HCT116 (cell line): ENCODE results near the gene UBL4B. TPM values are rescaled to one million over a fixed set of nuclear protein-coding genes. Genes with fewer than 3 reads are reported as not detected.

Experiments
- ATAC-seq: fragments of 200-7000 bp; cut with Tn5 transposase; 2 replicates; pipeline ENCODE4 v1.9.1; 2020; ENCODE audit warnings: mild to moderate bottlenecking, moderate library complexity
- BruUV-seq: library from RNA; stranded (reverse); fragments of 400-500 nt; replicated peaks from 2 replicates; lab custom pipeline; 2021; lab: Mats Ljungman, UMichigan
- CTCF ChIA-PET: fragments of 300-600 bp; sonication (Branson Sonifier 250); formaldehyde crosslinking; loops from one replicate; lab custom pipeline; 2021; ENCODE audit warnings: antibody characterized with exemption; lab: Charles Lee
- POLR2A ChIA-PET: fragments of 300-600, 350-600 bp; sonication (Branson Sonifier 250); formaldehyde crosslinking; loops from one replicate; lab custom pipeline; 2021; ENCODE audit warnings: antibody characterized with exemption; lab: Charles Lee
- RAD21 ChIA-PET, 2 experiments: fragments of 300-600 bp; sonication (Branson Sonifier 250); formaldehyde crosslinking; loops; one replicate each; lab custom pipeline; 2023; ENCODE audit warnings: low total read pairs in 2 of 2; ENCODE audit not compliant: uncharacterized antibody in 2 of 2, unreplicated experiment in 2 of 2, low non-redundant PET in 1 of 2; lab: Charles Lee
- DNase-seq: peaks from one replicate; pipeline ENCODE4 v3.0.0-alpha.2; 2010; ENCODE audit warnings: low read depth, low spot score
- H2AFZ ChIP-seq: fragments of 200-600 bp; shearing (Covaris generic), sonication (generic); 2 replicates; pipeline ENCODE4 v1.6.1; 2017; ENCODE audit warnings: low read depth, mixed run types, mixed read lengths, antibody characterized with exemption, low read length; ENCODE audit not compliant: poor library complexity, severe bottlenecking
- H3K27ac ChIP-seq: 2 replicates; pipeline ENCODE4 v1.5.1; 2012; ENCODE audit warnings: low read depth, low read length
- H3K27me3 ChIP-seq: fragments of 200-600 bp; sonication (generic); 2 replicates; pipeline ENCODE4 v1.6.1; 2016; ENCODE audit warnings: mixed run types, low read length, mixed read lengths; ENCODE audit not compliant: insufficient read depth
- H3K36me3 ChIP-seq, 2 experiments: fragments of 200-500 bp in 1 of 2; fragments of 200-600 bp in 1 of 2; sonication (Bioruptor generic) in 1 of 2; sonication (generic) in 1 of 2; 2 replicates each; pipeline versions ENCODE4 v1.5.1 to v1.6.1; 2014 to 2016; ENCODE audit warnings: low read length in 2 of 2, inconsistent platforms in 1 of 2, mixed read lengths in 1 of 2, mixed run types in 1 of 2; ENCODE audit not compliant: insufficient read depth in 2 of 2, control insufficient read depth in 1 of 2
- H3K4me1 ChIP-seq, 2 experiments: fragments of 200-600 bp in 1 of 2; sonication (generic) in 1 of 2; 2 replicates each; pipeline versions ENCODE4 v1.5.1 to v1.6.1; 2012 to 2017; ENCODE audit warnings: low read length in 2 of 2, inconsistent platforms in 1 of 2, mild to moderate bottlenecking in 1 of 2, mixed read lengths in 1 of 2, mixed run types in 1 of 2, moderate library complexity in 1 of 2; ENCODE audit not compliant: insufficient read depth in 2 of 2, control insufficient read depth in 1 of 2
- H3K4me2 ChIP-seq: fragments of 200-600 bp; sonication (generic); 2 replicates; pipeline ENCODE4 v1.6.1; 2017; ENCODE audit warnings: mixed run types, low read length, mixed read lengths
- H3K4me3 ChIP-seq, 2 experiments: fragments of 200-600 bp in 1 of 2; sonication (generic) in 1 of 2; replicated peaks in 1 of 2; 2 replicates each; pipeline ENCODE4 v1.5.1; 2011 to 2016; ENCODE audit warnings: low read length in 2 of 2, control low read depth in 1 of 2, low read depth in 1 of 2, mild to moderate bottlenecking in 1 of 2, mixed read lengths in 1 of 2, mixed run types in 1 of 2
- H3K79me2 ChIP-seq: fragments of 200-600 bp; sonication (generic); 2 replicates; pipeline ENCODE4 v1.6.1; 2017; ENCODE audit warnings: mild to moderate bottlenecking, mixed run types, low read length, moderate library complexity, mixed read lengths; ENCODE audit not compliant: insufficient read depth
- H3K9ac ChIP-seq: fragments of 200-600 bp; sonication (generic); 2 replicates; pipeline ENCODE4 v1.6.1; 2016; ENCODE audit warnings: low read length, mixed read lengths
- H3K9me2 ChIP-seq: fragments of 200-600 bp; sonication (generic), shearing (Covaris generic); 2 replicates; pipeline ENCODE4 v1.6.1; 2017; ENCODE audit warnings: mixed run types, mild to moderate bottlenecking, moderate library complexity; ENCODE audit not compliant: insufficient read depth
- H3K9me3 ChIP-seq, 2 experiments: fragments of 200-500 bp in 1 of 2; fragments of 200-600 bp in 1 of 2; sonication (Bioruptor generic) in 1 of 2; sonication (generic) in 1 of 2; 2 replicates each; pipeline ENCODE4 v1.6.1; 2014 to 2017; ENCODE audit warnings: low read length in 2 of 2, mixed read lengths in 2 of 2, inconsistent platforms in 1 of 2, low read depth in 1 of 2, mild to moderate bottlenecking in 1 of 2, mixed run types in 1 of 2, moderate library complexity in 1 of 2; ENCODE audit not compliant: control insufficient read depth in 1 of 2, insufficient read depth in 1 of 2
- H4K20me1 ChIP-seq: fragments of 200-600 bp; sonication (generic), shearing (Covaris generic); 2 replicates; pipeline ENCODE4 v1.6.1; 2017; ENCODE audit warnings: mixed run types, mild to moderate bottlenecking, moderate library complexity; ENCODE audit not compliant: insufficient read depth
- CBX3 ChIP-seq: IDR thresholded peaks from 2 replicates; pipeline ENCODE4 v1.6.1; 2012; ENCODE audit warnings: low read depth
- EGR1 ChIP-seq: IDR thresholded peaks from 2 replicates; pipeline ENCODE4 v1.6.1; 2012; ENCODE audit warnings: low read depth
- ELF1 ChIP-seq: IDR thresholded peaks from 2 replicates; pipeline ENCODE4 v1.6.1; 2012; ENCODE audit warnings: low read depth, borderline replicate concordance
- FOSL1 ChIP-seq: IDR thresholded peaks from 2 replicates; pipeline ENCODE4 v1.6.1; 2012; ENCODE audit warnings: low read depth
- JUND ChIP-seq: IDR thresholded peaks from 2 replicates; pipeline ENCODE4 v1.6.1; 2012
- POLR2A ChIP-seq: IDR thresholded peaks from 2 replicates; pipeline ENCODE4 v1.7.0; 2011; ENCODE audit warnings: borderline replicate concordance; ENCODE audit not compliant: insufficient read depth, insufficient read length; ENCODE audit errors: extremely low read depth
- RAD21 ChIP-seq: IDR thresholded peaks from 2 replicates; pipeline ENCODE4 v1.6.1; 2012; ENCODE audit warnings: low read depth, mild to moderate bottlenecking
- REST ChIP-seq: IDR thresholded peaks from 2 replicates; pipeline ENCODE4 v1.6.1; 2012; ENCODE audit warnings: low read depth
- SIN3A ChIP-seq: IDR thresholded peaks from 2 replicates; pipeline ENCODE4 v1.6.1; 2012; ENCODE audit warnings: low read depth
- SRF ChIP-seq: IDR thresholded peaks from 2 replicates; pipeline ENCODE4 v1.6.1; 2012; ENCODE audit warnings: low read depth
- ZFX ChIP-seq: fragments of 450-650 bp; IDR thresholded peaks from 2 replicates; pipeline ENCODE4 v1.6.1; 2017
- intact Hi-C: fragments of 100-400 bp; cut with micrococcal nuclease; formaldehyde crosslinking; loops from 2 replicates; pipeline ENCODE4 v1.10.0; 2022
- total RNA-seq: library from RNA; stranded (reverse); gene quantifications from one replicate; pipeline ENCODE4 v1.2.1, GENCODE V29; 2021; ENCODE audit not compliant: unreplicated experiment
- TF ChIP-seq, protein P1 (sequence below): IDR thresholded peaks from 2 replicates; pipeline ENCODE4 v1.6.1; 2012

The UBL4B gene
- total RNA-seq, 1 experiment from 2014 or later, result 0.57 TPM

DNA sequence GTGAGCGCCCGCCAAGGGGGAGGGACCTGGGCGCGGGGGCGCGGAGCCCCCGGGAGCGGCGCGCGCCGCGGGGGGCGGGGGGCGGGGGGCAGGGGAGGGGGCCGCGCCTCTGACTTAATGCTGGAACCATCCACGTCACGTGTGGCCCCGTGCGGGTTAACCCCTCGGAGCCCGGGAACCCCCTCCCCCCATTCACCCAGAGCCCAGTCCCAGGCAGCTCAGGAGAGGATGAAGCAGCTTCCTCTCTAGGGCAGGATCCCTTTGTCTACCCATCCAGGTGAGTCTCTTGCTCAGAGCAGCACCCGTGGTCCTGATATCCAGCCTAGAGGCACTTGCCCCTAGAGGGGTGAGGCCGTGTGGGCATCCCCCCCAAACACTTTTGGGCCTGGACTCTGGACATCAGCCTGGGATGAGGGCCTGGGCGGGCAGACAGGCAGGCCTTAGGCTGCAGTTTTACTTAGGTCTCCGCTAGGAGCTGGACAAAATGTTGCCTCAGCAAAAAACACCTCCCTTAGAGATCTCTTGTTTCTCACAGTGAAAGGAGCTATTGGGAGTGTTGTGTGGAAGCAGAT is 41.5 kb upstream of the UBL4B start, which contains the start of gene ALX3:
Gene ALX3 (minus strand): TSS at position 2 of the 572 bp plus-strand sequence. CDS start 60 bp downstream, outside the sequence.
- H3K4me3 ChIP-seq, result no peak within 1 kb of the TSS
- POLR2A ChIA-PET, result no interaction called here
- H3K27ac ChIP-seq, result no peak within 1 kb of the TSS
- RAD21 ChIA-PET, result no interaction called here
- no peaks in the 10 kb centered on the region for H3K79me2 ChIP-seq
- H4K20me1 ChIP-seq, result no peaks in the 10 kb centered on the region
- H3K9me2 ChIP-seq, result no peaks in the 10 kb centered on the region
- DNase-seq (no peak), ATAC-seq (no peak)
- no peak within 1 kb of the TSS for H3K9ac ChIP-seq
- TF ChIP-seq JUND, result no peak
- TF ChIP-seq, protein P1, sequence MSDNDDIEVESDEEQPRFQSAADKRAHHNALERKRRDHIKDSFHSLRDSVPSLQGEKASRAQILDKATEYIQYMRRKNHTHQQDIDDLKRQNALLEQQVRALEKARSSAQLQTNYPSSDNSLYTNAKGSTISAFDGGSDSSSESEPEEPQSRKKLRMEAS, result no peak
- TF ChIP-seq SRF, result no peak
- no peak for TF ChIP-seq ELF1
- TF ChIP-seq ZFX, result no peak
- intact Hi-C loops, result no loop called here
- no peaks in the 10 kb centered on the region for H3K27me3 ChIP-seq
- no peaks in the 10 kb centered on the region for H3K36me3 ChIP-seq
- no peak within 1 kb of the TSS for H3K4me2 ChIP-seq
- no peak within 1 kb of the TSS for H2AFZ ChIP-seq
- no TSS peak for BruUV-seq
- H3K9me3 ChIP-seq, result no peaks in the 10 kb centered on the region
- CTCF ChIA-PET, result interaction anchor here (2.0 to 3.6 kb wide), 2 partner anchors 11 to 17 kb away, joined by 5 to 14 read pairs; no protein-coding TSS in a partner anchor
- H3K4me1 ChIP-seq, result no peaks in the 10 kb centered on the region

- TF ChIP-seq RAD21 (no peak), FOSL1 (no peak), POLR2A (no peak), EGR1 (no peak), REST (no peak), JUND (no peak), CBX3 (no peak), SIN3A (no peak), ELF1 (no peak)
- Histone ChIP-seq H3K4me2 (no peak overlapping the region), H2AFZ (no peak overlapping the region), H3K79me2 (no peaks in the 10 kb centered on the region), H3K4me3 (no peak overlapping the region), H3K9ac (no peak overlapping the region), H3K9me2 (no peaks in the 10 kb centered on the region), H4K20me1 (no peaks in the 10 kb centered on the region), H3K36me3 (no peaks in the 10 kb centered on the region), H3K4me1 (no peaks in the 10 kb centered on the region), H3K27me3 (no peaks in the 10 kb centered on the region), H3K27ac (no peak overlapping the region), H3K9me3 (no peaks in the 10 kb centered on the region)
- BruUV-seq, result no TSS peak
- ATAC-seq, result no peak
- RAD21 ChIA-PET, result no interaction called here
- intact Hi-C loops, result no loop called here
- CTCF ChIA-PET, result interaction anchor here (3.6 kb wide), 1 partner anchor 15 kb away, joined by 14 read pairs; no protein-coding TSS in a partner anchor
- POLR2A ChIA-PET, result no interaction called here
- DNase-seq, result no peak
These were observed 38.1 kb upstream of the UBL4B start for GRCh38 chr1:110074166-110074565.
